GM12878 (cell line): ENCODE measurements around the gene NUDT3. TPM values are rescaled to one million over a fixed set of nuclear protein-coding genes. Genes with fewer than 3 reads are reported as not detected.

ENCODE experiments used
- ATAC-seq: fragments of 200-7000 bp; cut with Tn5 transposase; 3 replicates; pipeline ENCODE4 v1.9.1; 2020; ENCODE audit warnings: mild to moderate bottlenecking, moderate library complexity
- BruUV-seq: library from RNA; stranded (reverse); fragments of 400-500 nt; replicated peaks from 2 replicates; lab custom pipeline; 2021; lab: Mats Ljungman, UMichigan
- CTCF ChIA-PET: fragments of 300-600 bp; sonication (Branson Sonifier 250); formaldehyde crosslinking; extraction: SDS; loops from one replicate; lab custom pipeline; 2021; ENCODE audit warnings: inconsistent platforms; lab: Yijun Ruan, JAX
- POLR2A ChIA-PET: fragments of 350-600 bp; formaldehyde crosslinking; extraction: SDS; loops from one replicate; lab custom pipeline; 2021; ENCODE audit warnings: inconsistent platforms; lab: Charles Lee
- RAD21 ChIA-PET: fragments of 300-600 bp; sonication (Branson Sonifier 250); formaldehyde crosslinking; loops from one replicate; lab custom pipeline; 2023; ENCODE audit warnings: antibody characterized with exemption; ENCODE audit not compliant: unreplicated experiment; lab: Charles Lee
- SMC1A ChIA-PET: fragments of 300-600 bp; sonication (Branson Sonifier 250); formaldehyde crosslinking; loops from one replicate; lab custom pipeline; 2023; ENCODE audit not compliant: unreplicated experiment, uncharacterized antibody; lab: Charles Lee
- DNase-seq: peaks from one replicate; pipeline ENCODE4 v3.0.0-alpha.2; 2011; ENCODE audit warnings: low read depth, low spot score
- FAIRE-seq: peaks from 3 replicates; lab custom pipeline; 2011; peaks lifted over from hg19 to GRCh38; lab: Jason Lieb, UNC
- H2AFZ ChIP-seq: 2 replicates; pipeline ENCODE4 v1.6.0; 2011; ENCODE audit warnings: low read depth, low read length, control low read depth; ENCODE audit not compliant: control insufficient read depth
- H3K27ac ChIP-seq: 2 replicates; pipeline ENCODE4 v1.5.1; 2011; ENCODE audit warnings: control low read depth; ENCODE audit not compliant: control insufficient read depth, insufficient read depth
- H3K27me3 ChIP-seq, 2 experiments: replicated peaks in 1 of 2; 2 replicates each; pipeline versions ENCODE4 v1.6.0 to v1.6.1; 2011; ENCODE audit warnings: low read length in 1 of 2; ENCODE audit not compliant: control insufficient read depth in 2 of 2, insufficient read depth in 2 of 2
- H3K36me3 ChIP-seq, 2 experiments: 2 replicates each; pipeline ENCODE4 v1.5.1; 2011; ENCODE audit warnings: low read length in 1 of 2; ENCODE audit not compliant: control insufficient read depth in 2 of 2, insufficient read depth in 2 of 2
- H3K4me1 ChIP-seq: 2 replicates; pipeline ENCODE4 v1.6.1; 2011; ENCODE audit warnings: mild to moderate bottlenecking, low read length, moderate library complexity, mixed read lengths; ENCODE audit not compliant: control insufficient read depth, insufficient read depth
- H3K4me2 ChIP-seq: 2 replicates; pipeline ENCODE4 v1.6.0; 2011; ENCODE audit warnings: control low read depth; ENCODE audit not compliant: control insufficient read depth, insufficient read depth
- H3K4me3 ChIP-seq: fragments of 200-600 bp; sonication (generic); 2 replicates; pipeline ENCODE4 v1.5.1; 2016
- H3K79me2 ChIP-seq: 2 replicates; pipeline ENCODE4 v1.6.0; 2011; ENCODE audit warnings: low read length; ENCODE audit not compliant: control insufficient read depth, insufficient read depth
- H3K9ac ChIP-seq: 2 replicates; pipeline ENCODE4 v1.8.0; 2011; ENCODE audit warnings: low read length, control low read depth, mixed read lengths; ENCODE audit not compliant: control insufficient read depth, insufficient read depth
- H3K9me3 ChIP-seq: replicated peaks from 3 replicates; pipeline ENCODE4 v1.5.1; 2011; ENCODE audit warnings: mild to moderate bottlenecking, low read length; ENCODE audit not compliant: control insufficient read depth, insufficient read depth
- H4K20me1 ChIP-seq: 2 replicates; pipeline ENCODE4 v1.6.0; 2011; ENCODE audit not compliant: control insufficient read depth, insufficient read depth
- CBX5 ChIP-seq: sonication (generic); IDR thresholded peaks from 2 replicates; pipeline ENCODE4 v1.6.1; 2016; ENCODE audit warnings: low read depth, moderate library complexity, mild to moderate bottlenecking, inconsistent platforms
- WGBS: methylation state at CpG from one replicate; pipeline ENCODE4 v1.1.6; 2016; ENCODE audit warnings: low lambda C conversion rate; ENCODE audit not compliant: insufficient replicate concordance, insufficient coverage; ENCODE audit errors: missing lambda C conversion rate; 5-methylcytosine and 5-hydroxymethylcytosine counted together
- in situ Hi-C: fragments of 300-500 bp; cut with MboI; formaldehyde crosslinking; loops from 9 replicates; pipeline ENCODE4 v1.14.3; 2018; ENCODE audit warnings: mixed read lengths
- intact Hi-C: fragments of 100-400 bp; cut with micrococcal nuclease; formaldehyde crosslinking; loops from one replicate; pipeline ENCODE4 v1.14.2; 2022; ENCODE audit not compliant: unreplicated experiment
- polyA plus RNA-seq, 11 experiments: library from polyadenylated mRNA; depleted of rRNA in 4 of 11; unstranded in 6 of 11; stranded (reverse) in 5 of 11; fragments of >200 nt; fragmentation: Nextera tagmentation in 4 of 11; fragmentation: Illumina TruSeq in 1 of 11; extraction: Ambion mirVana in 4 of 11; extraction: Trizol in 1 of 11; gene quantifications; 1 replicate in 1 of 11; 2 replicates in 10 of 11; pipeline versions ENCODE4 v1.2.1 to v1.2.3, GENCODE V29; 2011 to 2016; ENCODE audit warnings: inconsistent platforms in 2 of 11, missing spikeins in 2 of 11, low read depth in 1 of 11
- total RNA-seq, 4 experiments: library from RNA; depleted of rRNA in 3 of 4; stranded (reverse); fragments of >200 nt in 3 of 4; fragmentation: Illumina TruSeq in 1 of 4; extraction: Trizol in 1 of 4; gene quantifications; 2 replicates each; pipeline versions ENCODE4 v1.2.1 to v1.2.3, GENCODE V29; 2013 to 2021
- TF ChIP-seq, protein P1 (sequence below): fragments of 450-650 bp; formaldehyde crosslinking; IDR thresholded peaks from 2 replicates; pipeline ENCODE4 v1.4.0; 2022; ENCODE audit warnings: mild to moderate bottlenecking, moderate library complexity

NUDT3 gene
- total and polyA plus RNA-seq, 10 of the 15 experiments (the other 5 are each of a cell fraction or from before 2014, with no cell fraction given) = 2.4 to 32.3 (median 25.5) TPM

DNA sequence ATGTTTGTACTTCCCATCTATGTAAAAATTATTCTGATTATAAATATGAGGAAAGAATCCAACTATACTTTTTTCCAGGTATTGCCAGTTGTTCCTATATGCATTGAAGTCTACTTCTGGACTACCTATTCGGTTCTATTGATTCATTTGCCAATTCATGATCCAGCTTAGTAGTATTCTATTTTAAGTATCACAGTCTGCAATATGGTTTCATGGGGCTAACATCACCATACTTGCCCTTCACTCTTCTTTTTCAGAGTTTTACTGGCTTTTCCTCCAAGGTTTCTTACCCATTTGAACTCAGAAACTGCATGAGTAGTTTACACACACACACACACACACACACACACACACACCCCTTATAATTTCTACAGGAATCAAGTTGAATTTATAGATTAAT lies 34.5 kb downstream of the NUDT3 start:
- CTCF ChIA-PET = no interaction called here

More for the DNA sequence above, 34.5 kb downstream of the NUDT3 start:
- Histone ChIP-seq H3K36me3 (no peaks in the 10 kb centered on the region), H3K27ac (no peak overlapping the region), H3K79me2 (peaks cover 69% of the 10 kb centered on the region), H3K4me1 (peaks cover 6% of the 10 kb centered on the region), H3K4me3 (no peak overlapping the region), H3K4me2 (no peak overlapping the region), H3K9me3 (no peaks in the 10 kb centered on the region), H3K27me3 (no peaks in the 10 kb centered on the region), H2AFZ (no peak overlapping the region), H4K20me1 (no peaks in the 10 kb centered on the region), H3K9ac (no peak overlapping the region)
- intact Hi-C loops (no loop called here), in situ Hi-C loops (no loop called here)
- ATAC-seq = no peak
- FAIRE-seq = no peak
- ChIA-PET RAD21 (no interaction called here), SMC1A (interaction anchor here (1.1 to 2.2 kb wide), 2 partner anchors 20 to 25 kb away, joined by 3 to 6 read pairs; no protein-coding TSS in a partner anchor), POLR2A (interaction anchor here (1.2 kb wide), 1 partner anchor 8 kb away, joined by 3 read pairs; no protein-coding TSS in a partner anchor)
- DNase-seq = no peak
- BruUV-seq = no TSS peak
- no peak for TF ChIP-seq CBX5
- TF ChIP-seq, protein P1, sequence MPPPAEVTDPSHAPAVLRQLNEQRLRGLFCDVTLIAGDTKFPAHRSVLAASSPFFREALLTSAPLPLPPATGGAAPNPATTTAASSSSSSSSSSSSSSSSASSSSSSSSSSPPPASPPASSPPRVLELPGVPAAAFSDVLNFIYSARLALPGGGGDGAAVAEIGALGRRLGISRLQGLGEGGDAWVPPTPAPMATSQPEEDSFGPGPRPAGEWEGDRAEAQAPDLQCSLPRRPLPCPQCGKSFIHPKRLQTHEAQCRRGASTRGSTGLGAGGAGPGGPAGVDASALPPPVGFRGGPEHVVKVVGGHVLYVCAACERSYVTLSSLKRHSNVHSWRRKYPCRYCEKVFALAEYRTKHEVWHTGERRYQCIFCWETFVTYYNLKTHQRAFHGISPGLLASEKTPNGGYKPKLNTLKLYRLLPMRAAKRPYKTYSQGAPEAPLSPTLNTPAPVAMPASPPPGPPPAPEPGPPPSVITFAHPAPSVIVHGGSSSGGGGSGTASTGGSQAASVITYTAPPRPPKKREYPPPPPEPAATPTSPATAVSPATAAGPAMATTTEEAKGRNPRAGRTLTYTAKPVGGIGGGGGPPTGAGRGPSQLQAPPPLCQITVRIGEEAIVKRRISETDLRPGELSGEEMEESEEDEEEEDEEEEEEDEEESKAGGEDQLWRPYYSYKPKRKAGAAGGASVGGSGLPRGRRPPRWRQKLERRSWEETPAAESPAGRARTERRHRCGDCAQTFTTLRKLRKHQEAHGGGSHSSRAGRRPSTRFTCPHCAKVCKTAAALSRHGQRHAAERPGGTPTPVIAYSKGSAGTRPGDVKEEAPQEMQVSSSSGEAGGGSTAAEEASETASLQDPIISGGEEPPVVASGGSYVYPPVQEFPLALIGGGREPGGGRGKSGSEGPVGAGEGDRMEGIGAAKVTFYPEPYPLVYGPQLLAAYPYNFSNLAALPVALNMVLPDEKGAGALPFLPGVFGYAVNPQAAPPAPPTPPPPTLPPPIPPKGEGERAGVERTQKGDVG = no peak
- 92% methylated on average over 1 of the region's 1 CpG for WGBS
